ENCODE data around the gene PDGFRA.

DNA sequence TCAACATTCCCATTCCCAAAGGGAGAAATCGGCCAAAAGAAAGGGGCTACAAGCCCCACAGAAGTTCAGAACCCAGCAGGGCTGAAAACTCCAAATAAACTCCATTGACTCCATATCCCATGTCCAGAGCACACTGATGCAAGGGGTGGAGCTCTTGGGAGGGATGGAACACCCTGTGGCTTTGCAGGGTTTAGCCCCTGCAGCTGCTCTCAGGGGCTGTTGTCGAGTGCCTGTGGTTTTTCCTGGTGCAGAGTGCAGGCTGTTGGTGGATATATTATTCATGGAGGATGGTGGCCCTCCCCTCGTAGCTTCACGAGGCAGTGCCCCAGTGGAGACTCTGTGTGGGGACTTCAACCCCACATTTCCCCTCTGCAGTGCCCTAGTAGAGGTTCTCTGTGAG, 53.7 kb downstream of the PDGFRA start:
- TF ChIP-seq, protein P1, sequence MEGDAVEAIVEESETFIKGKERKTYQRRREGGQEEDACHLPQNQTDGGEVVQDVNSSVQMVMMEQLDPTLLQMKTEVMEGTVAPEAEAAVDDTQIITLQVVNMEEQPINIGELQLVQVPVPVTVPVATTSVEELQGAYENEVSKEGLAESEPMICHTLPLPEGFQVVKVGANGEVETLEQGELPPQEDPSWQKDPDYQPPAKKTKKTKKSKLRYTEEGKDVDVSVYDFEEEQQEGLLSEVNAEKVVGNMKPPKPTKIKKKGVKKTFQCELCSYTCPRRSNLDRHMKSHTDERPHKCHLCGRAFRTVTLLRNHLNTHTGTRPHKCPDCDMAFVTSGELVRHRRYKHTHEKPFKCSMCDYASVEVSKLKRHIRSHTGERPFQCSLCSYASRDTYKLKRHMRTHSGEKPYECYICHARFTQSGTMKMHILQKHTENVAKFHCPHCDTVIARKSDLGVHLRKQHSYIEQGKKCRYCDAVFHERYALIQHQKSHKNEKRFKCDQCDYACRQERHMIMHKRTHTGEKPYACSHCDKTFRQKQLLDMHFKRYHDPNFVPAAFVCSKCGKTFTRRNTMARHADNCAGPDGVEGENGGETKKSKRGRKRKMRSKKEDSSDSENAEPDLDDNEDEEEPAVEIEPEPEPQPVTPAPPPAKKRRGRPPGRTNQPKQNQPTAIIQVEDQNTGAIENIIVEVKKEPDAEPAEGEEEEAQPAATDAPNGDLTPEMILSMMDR (IDR thresholded peaks at IDR 0.05; ENCODE audit: poor library complexity, severe bottlenecking), result no peak
- TF ChIP-seq RAD21 (conservative IDR thresholded peaks at IDR 0.05) (no peak), EP300 (conservative IDR thresholded peaks at IDR 0.05; ENCODE audit: poor library complexity, severe bottlenecking) (no peak), EZH2 (IDR thresholded peaks at IDR 0.05; ENCODE audit: borderline replicate concordance, insufficient read depth, low read length, poor library complexity, severe bottlenecking) (no peak), TAF1 (IDR thresholded peaks at IDR 0.05; ENCODE audit: low read depth) (no peak)

All from neural cell (in vitro differentiated cells).